Naive thymus-derived CD4-positive, alpha-beta T cell (primary cell): ENCODE data around the gene TMEM42. TPM values are rescaled to one million over a fixed set of nuclear protein-coding genes. Genes with fewer than 3 reads are reported as not detected.

Experiments used
- ATAC-seq: fragments of 150-1000 bp; cut with Tn5 transposase; 2 replicates; pipeline ENCODE4 v1.10.0; 2021; ENCODE audit warnings: mild to moderate bottlenecking, moderate library complexity
- CTCF ChIA-PET: fragments of 350-600 bp; sonication (Branson Sonifier 250); formaldehyde crosslinking; loops from one replicate; lab custom pipeline; 2021; ENCODE audit warnings: antibody characterized with exemption; lab: Charles Lee
- POLR2A ChIA-PET: fragments of 350-600 bp; sonication (Branson Sonifier 250); formaldehyde crosslinking; loops from one replicate; lab custom pipeline; 2021; ENCODE audit warnings: antibody characterized with exemption, inconsistent platforms; lab: Charles Lee
- DNase-seq, 9 donors: peaks; one replicate each; pipeline versions ENCODE4 v3.0.0 to v3.0.0-alpha.2; 2020 to 2022; ENCODE audit warnings: mixed read lengths in 1 of 9
- H3K27ac ChIP-seq: one replicate; pipeline ENCODE4 v1.7.0; 2013; ENCODE audit warnings: mild to moderate bottlenecking, low read depth, low read length, moderate library complexity
- H3K27me3 ChIP-seq, 2 donors: one replicate each; pipeline ENCODE4 v1.7.0; 2013; ENCODE audit warnings: low read length in 2 of 2, mild to moderate bottlenecking in 2 of 2, moderate library complexity in 2 of 2; ENCODE audit not compliant: control insufficient read depth in 2 of 2, insufficient read depth in 2 of 2
- H3K36me3 ChIP-seq, 3 experiments: 1 replicate in 2 of 3; 2 replicates in 1 of 3; pipeline ENCODE4 v1.7.0; 2013; ENCODE audit warnings: low read length in 3 of 3, mild to moderate bottlenecking in 3 of 3, moderate library complexity in 1 of 3; ENCODE audit not compliant: insufficient read depth in 3 of 3, control insufficient read depth in 2 of 3
- H3K4me1 ChIP-seq, 2 donors: one replicate each; pipeline ENCODE4 v1.7.0; 2013; ENCODE audit warnings: low read length in 2 of 2, mild to moderate bottlenecking in 2 of 2, moderate library complexity in 1 of 2; ENCODE audit not compliant: control insufficient read depth in 2 of 2, insufficient read depth in 2 of 2
- H3K4me3 ChIP-seq: 2 replicates; pipeline ENCODE4 v1.7.0; 2013; ENCODE audit warnings: mild to moderate bottlenecking, low read length
- H3K9me3 ChIP-seq, 3 experiments: 1 replicate in 2 of 3; 2 replicates in 1 of 3; pipeline ENCODE4 v1.7.0; 2013; ENCODE audit warnings: low read length in 3 of 3; ENCODE audit not compliant: control insufficient read depth in 2 of 3
- H3K27ac Mint-ChIP-seq, 9 donors: one replicate each; pipeline ENCODE4 v1.8.0; 2020 to 2022; ENCODE audit warnings: mixed read lengths in 9 of 9, mild to moderate bottlenecking in 8 of 9, moderate library complexity in 5 of 9, inconsistent platforms in 2 of 9
- H3K27me3 Mint-ChIP-seq, 5 donors: one replicate each; pipeline ENCODE4 v1.8.0; 2021 to 2022; ENCODE audit warnings: mixed read lengths in 5 of 5, mild to moderate bottlenecking in 1 of 5
- H3K36me3 Mint-ChIP-seq, 5 donors: one replicate each; pipeline ENCODE4 v1.8.0; 2020 to 2022; ENCODE audit warnings: mixed read lengths in 5 of 5, mild to moderate bottlenecking in 3 of 5, inconsistent platforms in 1 of 5
- H3K4me1 Mint-ChIP-seq, 7 donors: one replicate each; pipeline ENCODE4 v1.8.0; 2020 to 2022; ENCODE audit warnings: mixed read lengths in 7 of 7, mild to moderate bottlenecking in 3 of 7, inconsistent platforms in 1 of 7
- H3K4me3 Mint-ChIP-seq, 10 donors: one replicate each; pipeline ENCODE4 v1.8.0; 2020 to 2022; ENCODE audit warnings: mild to moderate bottlenecking in 10 of 10, mixed read lengths in 10 of 10, moderate library complexity in 6 of 10, inconsistent platforms in 2 of 10
- H3K9me3 Mint-ChIP-seq, 11 donors: one replicate each; pipeline ENCODE4 v1.8.0; 2020 to 2022; ENCODE audit warnings: mixed read lengths in 11 of 11, mild to moderate bottlenecking in 4 of 11, inconsistent platforms in 1 of 11, moderate library complexity in 1 of 11
- intact Hi-C, 2 donors: fragments of 100-400 bp; cut with micrococcal nuclease; formaldehyde crosslinking; loops; one replicate each; pipeline ENCODE4 v1.15.1; 2023
- polyA plus RNA-seq, 2 donors: library from polyadenylated mRNA; unstranded; fragments of 300-500 nt; fragmentation: Illumina TruSeq; gene quantifications; one replicate each; pipeline ENCODE4 v1.2.3, GENCODE V29; 2021
- total RNA-seq, 6 experiments: library from RNA in 5 of 6; stranded (reverse) in 5 of 6; gene quantifications; 1 replicate in 5 of 6; 2 replicates in 1 of 6; pipeline ENCODE4 v1.2.3 and lab custom pipeline; 2021 to 2026

The TMEM42 gene
- total and polyA plus RNA-seq, 7 experiments from 2014 or later: 12.1 to 74.5 (median 24.6) TPM

- no peaks in the 10 kb centered on the region for H3K27me3 ChIP-seq
- no peak overlapping the region for H3K27ac Mint-ChIP-seq
- ATAC-seq: peak; percentile 70
- peaks cover 13 to 19% (median 14%) of the 10 kb centered on the region in 5 donors for H3K27me3 Mint-ChIP-seq
- H3K27ac ChIP-seq: no peak overlapping the region
- H3K4me3 Mint-ChIP-seq: no peak overlapping the region
- H3K4me1 Mint-ChIP-seq: peaks cover 0 to 4% (median 0%) of the 10 kb centered on the region in 7 donors
- H3K36me3 ChIP-seq: peaks cover 0 to 10% (median 0%) of the 10 kb centered on the region in 3 experiments
- no peak overlapping the region for H3K4me3 ChIP-seq
- peaks cover 0 to 24% (median 3%) of the 10 kb centered on the region in 11 donors for H3K9me3 Mint-ChIP-seq
- peak; percentile 27 to 69 (median 53) for DNase-seq
- H3K4me1 ChIP-seq: no peaks in the 10 kb centered on the region
- ChIA-PET POLR2A (interaction anchor here (1.2 kb wide), 1 partner anchor 152 kb away, joined by 4 read pairs; the partner anchor contains the start of genes KIAA1143 and KIF15), CTCF (interaction anchor here (1.2 to 4.4 kb wide), 4 partner anchors 152 to 590 kb away, joined by 3 to 32 read pairs (median 6); partner anchors contain the start of genes KIAA1143 and KIF15)
- intact Hi-C loops: loop anchor here (1.0 to 5.0 kb wide), 5 partner anchors 153 to 1372 kb away; partner anchors contain the start of genes KIAA1143 (in 1 of the 2) and KIF15 (in 1 of the 2)
- peaks cover 0 to 8% (median 4%) of the 10 kb centered on the region in 5 donors for H3K36me3 Mint-ChIP-seq
- H3K9me3 ChIP-seq: peaks cover 0 to 6% (median 0%) of the 10 kb centered on the region in 3 experiments
Observed at GRCh38 chr3:44913868-44914468, 52.3 kb downstream of the TMEM42 start.

GRCh38 chr3:44914936-44915335 is 53.2 kb downstream of the TMEM42 start:
- H3K9me3 Mint-ChIP-seq: peaks cover 0 to 17% (median 2%) of the 10 kb centered on the region in 11 donors
- H3K27ac Mint-ChIP-seq: no peak overlapping the region
- ATAC-seq: no peak
- ChIA-PET POLR2A (interaction anchor here (1.2 kb wide), 1 partner anchor 153 kb away, joined by 4 read pairs; the partner anchor contains the start of genes KIAA1143 and KIF15), CTCF (interaction anchor here (1.4 to 4.4 kb wide), 3 partner anchors 153 to 591 kb away, joined by 3 to 32 read pairs (median 8); partner anchors contain the start of genes KIAA1143 and KIF15)
- no peak overlapping the region for H3K4me3 Mint-ChIP-seq
- Histone ChIP-seq H3K27ac (no peak overlapping the region), H3K9me3 (no peaks in the 10 kb centered on the region), H3K4me3 (no peak overlapping the region), H3K36me3 (peaks cover 0 to 10% (median 0%) of the 10 kb centered on the region in 3 experiments), H3K4me1 (no peaks in the 10 kb centered on the region), H3K27me3 (no peaks in the 10 kb centered on the region)
- no peak for DNase-seq
- intact Hi-C loops: loop anchor here (1.0 to 5.0 kb wide), 5 partner anchors 154 to 1373 kb away; partner anchors contain the start of genes KIAA1143 (in 1 of the 2) and KIF15 (in 1 of the 2)
- peaks cover 0 to 8% (median 4%) of the 10 kb centered on the region in 5 donors for H3K36me3 Mint-ChIP-seq
- H3K27me3 Mint-ChIP-seq: peaks cover 6 to 15% (median 9%) of the 10 kb centered on the region in 5 donors
- peaks cover 0 to 4% (median 0%) of the 10 kb centered on the region in 7 donors for H3K4me1 Mint-ChIP-seq

Other genes with a start within 250 kb of the TMEM42 start
- 10 to 100 TPM in 3 of 5 experiments, 1 to 10 TPM in 2; 5.5 to 15.6 (median 15.0) TPM for gene ZNF197, start 236.9 kb upstream of the TMEM42 start, total RNA-seq
- 1 to 10 TPM; 5.2 to 5.8 TPM for gene ZNF197, start 236.9 kb upstream of the TMEM42 start, polyA plus RNA-seq
- gene ZNF35, start 213.2 kb upstream of the TMEM42 start, total RNA-seq: 1 to 10 TPM; 1.3 to 3.2 (median 2.0) TPM
- 1 to 10 TPM in 1 of 2 donors, under 1 TPM in 1; 0.14 to 1.1 TPM for gene ZNF35, start 213.2 kb upstream of the TMEM42 start, polyA plus RNA-seq
- 1 to 10 TPM; 1.1 to 6.1 (median 4.1) TPM for gene ZNF502, start 149.3 kb upstream of the TMEM42 start, total RNA-seq
- gene ZNF502, start 149.3 kb upstream of the TMEM42 start, polyA plus RNA-seq: 1 to 10 TPM; 5.0 to 5.9 TPM
- gene ZNF501, start 132.3 kb upstream of the TMEM42 start, total RNA-seq: 1 to 10 TPM; 1.1 to 5.3 (median 2.6) TPM
- 1 to 10 TPM; 1.6 to 2.2 TPM for gene ZNF501, start 132.3 kb upstream of the TMEM42 start, polyA plus RNA-seq
- gene KIAA1143, start 100.3 kb upstream of the TMEM42 start, total RNA-seq: 10 to 100 TPM; 17.5 to 44.4 (median 39.8) TPM
- 10 to 100 TPM; 22.3 to 28.4 TPM for gene KIAA1143, start 100.3 kb upstream of the TMEM42 start, polyA plus RNA-seq
- gene KIF15, start 100.1 kb upstream of the TMEM42 start, total RNA-seq: 10 to 100 TPM in 1 of 5 experiments, under 1 TPM in 4; 0.11 to 31.9 (median 0.30) TPM
- gene KIF15, start 100.1 kb upstream of the TMEM42 start, polyA plus RNA-seq: under 1 TPM in 1 of 2 donors, not detected in 1; 0.14 TPM
- gene TGM4, start 12.7 kb downstream of the TMEM42 start, total RNA-seq: not detected
- gene TGM4, start 12.7 kb downstream of the TMEM42 start, polyA plus RNA-seq: under 1 TPM in 1 of 2 donors, not detected in 1; 0.07 TPM
- gene ZDHHC3, start 114.3 kb downstream of the TMEM42 start, total RNA-seq: 10 to 100 TPM; 38.5 to 54.0 (median 48.8) TPM
- gene ZDHHC3, start 114.3 kb downstream of the TMEM42 start, polyA plus RNA-seq: 10 to 100 TPM; 33.7 to 36.1 TPM
- gene EXOSC7, start 114.3 kb downstream of the TMEM42 start, total RNA-seq: 10 to 100 TPM; 30.7 to 57.9 (median 44.3) TPM
- 10 to 100 TPM; 48.4 to 59.4 TPM for gene EXOSC7, start 114.3 kb downstream of the TMEM42 start, polyA plus RNA-seq
- gene CLEC3B, start 164.4 kb downstream of the TMEM42 start, total RNA-seq: 1 to 10 TPM in 2 of 5 experiments, under 1 TPM in 3; 0.45 to 1.8 (median 0.75) TPM
- not detected for gene CLEC3B, start 164.4 kb downstream of the TMEM42 start, polyA plus RNA-seq